Thoracic aorta (tissue), 2 donors: ENCODE measurements around the gene ASTN2. TPM values are rescaled to one million over a fixed set of nuclear protein-coding genes. Genes with fewer than 3 reads are reported as not detected.
A peak's percentile ranks its signal among the peaks of the same experiment; 100 is the strongest.

ENCODE experiments used
- ATAC-seq: fragments of 150-250 bp; one replicate; pipeline ENCODE4 v1.8.0; 2017; ENCODE audit warnings: low read depth; ENCODE audit not compliant: insufficient number of reproducible peaks, low FRiP score
- DNase-seq: peaks from one replicate; pipeline ENCODE4 v3.0.0-alpha.2; 2020; ENCODE audit warnings: low spot score
- H3K27ac ChIP-seq, 2 donors: fragments of 200-600 bp; sonication (generic); 1 replicate in 1 of 2; 2 replicates in 1 of 2; pipeline ENCODE4 v1.5.1; 2016; ENCODE audit warnings: mild to moderate bottlenecking in 2 of 2, moderate library complexity in 2 of 2
- H3K27me3 ChIP-seq: fragments of 200-600 bp; sonication (generic); replicated peaks from 2 replicates; pipeline ENCODE4 v1.6.0; 2016; ENCODE audit warnings: mild to moderate bottlenecking; ENCODE audit not compliant: insufficient read depth
- H3K36me3 ChIP-seq: fragments of 200-600 bp; sonication (generic); one replicate; pipeline ENCODE4 v1.5.1; 2016
- H3K4me1 ChIP-seq, 2 donors: fragments of 200-600 bp; sonication (generic); 1 replicate in 1 of 2; 2 replicates in 1 of 2; pipeline versions ENCODE4 v1.5.1 to v1.6.0; 2016; ENCODE audit warnings: low read depth in 2 of 2, mild to moderate bottlenecking in 1 of 2; ENCODE audit not compliant: control insufficient read depth in 1 of 2
- H3K4me3 ChIP-seq: fragments of 200-600 bp; sonication (generic); 2 replicates; pipeline ENCODE4 v1.5.1; 2016; ENCODE audit warnings: mild to moderate bottlenecking
- H3K9me3 ChIP-seq: fragments of 200-600 bp; sonication (generic); 2 replicates; pipeline ENCODE4 v1.5.1; 2016
- CTCF ChIP-seq: fragments of 200-600 bp; sonication (generic); IDR thresholded peaks from one replicate; pipeline ENCODE4 v1.5.1; 2019; ENCODE audit warnings: antibody characterized with exemption
- total RNA-seq, 2 donors: library from RNA; depleted of rRNA; stranded (reverse); fragments of >200 nt; gene quantifications; one replicate each; pipeline versions ENCODE4 v1.1.0 to v1.2.3, GENCODE V29; 2016

ASTN2 gene
- total RNA-seq, 2 donors from 2014 or later: 6.8 to 7.1 TPM

GRCh38 chr9:117412841-117413240 lies 2.0 kb downstream of the ASTN2 start:
- no peaks in the 10 kb centered on the region for H3K9me3 ChIP-seq
- no peaks in the 10 kb centered on the region for H3K27me3 ChIP-seq
- no peaks in the 10 kb centered on the region for H3K36me3 ChIP-seq
- H3K27ac ChIP-seq: no peak overlapping the region
- ATAC-seq: no peak
- no peak for TF ChIP-seq CTCF
- no peak for DNase-seq
- H3K4me3 ChIP-seq: peak overlapping the region; percentile 71
- peaks cover 0 to 31% of the 10 kb centered on the region in 2 donors for H3K4me1 ChIP-seq

- no peak for ATAC-seq
- Histone ChIP-seq H3K9me3 (no peaks in the 10 kb centered on the region), H3K36me3 (no peaks in the 10 kb centered on the region), H3K4me3 (peak overlapping the region; percentile 71), H3K27me3 (no peaks in the 10 kb centered on the region), H3K4me1 (peaks cover 0 to 31% of the 10 kb centered on the region in 2 donors), H3K27ac (no peak overlapping the region)
- DNase-seq: no peak
- no peak for TF ChIP-seq CTCF
These were observed 2.7 kb downstream of the ASTN2 start for GRCh38 chr9:117412006-117412715.

GRCh38 chr9:117411547-117411946 lies 3.3 kb downstream of the ASTN2 start:
- Histone ChIP-seq H3K4me3 (no peak overlapping the region), H3K36me3 (no peaks in the 10 kb centered on the region), H3K27me3 (no peaks in the 10 kb centered on the region), H3K9me3 (no peaks in the 10 kb centered on the region), H3K27ac (no peak overlapping the region), H3K4me1 (peaks cover 0 to 31% of the 10 kb centered on the region in 2 donors)
- ATAC-seq (no peak), DNase-seq (no peak)
- peak; percentile 49 for TF ChIP-seq CTCF

- H3K27me3 ChIP-seq: no peaks in the 10 kb centered on the region
- TF ChIP-seq CTCF: no peak
These were observed 5.5 kb downstream of the ASTN2 start for GRCh38 chr9:117409321-117409720.

GRCh38 chr9:117407436-117408022 lies 7.3 kb downstream of the ASTN2 start:
- no peaks in the 10 kb centered on the region for H3K36me3 ChIP-seq
- H3K4me1 ChIP-seq: peaks cover 0 to 5% of the 10 kb centered on the region in 2 donors
- no peak overlapping the region for H3K27ac ChIP-seq
- H3K4me3 ChIP-seq: no peak overlapping the region
- DNase-seq (no peak), ATAC-seq (no peak)
- no peak for TF ChIP-seq CTCF
- no peaks in the 10 kb centered on the region for H3K27me3 ChIP-seq
- H3K9me3 ChIP-seq: no peaks in the 10 kb centered on the region

More at GRCh38 chr9:117409321-117409720, 5.5 kb downstream of the ASTN2 start:
- H3K9me3 ChIP-seq: no peaks in the 10 kb centered on the region
- H3K4me3 ChIP-seq: no peak overlapping the region
- ATAC-seq: no peak
- peaks cover 0 to 21% of the 10 kb centered on the region in 2 donors for H3K4me1 ChIP-seq
- no peaks in the 10 kb centered on the region for H3K36me3 ChIP-seq
- no peak overlapping the region for H3K27ac ChIP-seq
- DNase-seq: no peak
